ENCODE results near the gene VASH1.
A peak's percentile ranks its signal among the peaks of the same experiment; 100 is the strongest.

The VASH1 gene

GRCh38 chr14:76752744-76753143 is 8.5 kb upstream of the VASH1 start:
- no peak for DNase-seq

GRCh38 chr14:76753541-76754198 is 7.6 kb upstream of the VASH1 start:
- DNase-seq = no peak

- no peak for DNase-seq
Observed at GRCh38 chr14:76754586-76754985, 6.7 kb upstream of the VASH1 start.

- DNase-seq = no peak
Observed at GRCh38 chr14:76755610-76756370, 5.5 kb upstream of the VASH1 start.

GRCh38 chr14:76756371-76756750 is 4.9 kb upstream of the VASH1 start:
- no peak for DNase-seq

- no peak for DNase-seq
Observed at GRCh38 chr14:76759589-76759988, 1.7 kb upstream of the VASH1 start.

GRCh38 chr14:76760331-76761135 is 735 bp upstream of the VASH1 start:
- no peak for DNase-seq

- DNase-seq = no peak
Observed at GRCh38 chr14:76761960-76762410, 717 bp downstream of the VASH1 start.

- DNase-seq = no peak
Observed at GRCh38 chr14:76762411-76763095, 1.3 kb downstream of the VASH1 start.

- no peak for DNase-seq
Observed at GRCh38 chr14:76763096-76764041, 2.1 kb downstream of the VASH1 start.

GRCh38 chr14:76765461-76765931 is 4.2 kb downstream of the VASH1 start:
- DNase-seq = no peak

GRCh38 chr14:76767681-76768656 is 6.7 kb downstream of the VASH1 start:
- peak; percentile 75 to 99 for DNase-seq

GRCh38 chr14:76768671-76769500 is 7.6 kb downstream of the VASH1 start:
- no peak for DNase-seq

- DNase-seq = no peak
Observed at GRCh38 chr14:76769636-76770292, 8.5 kb downstream of the VASH1 start.

- no peak for DNase-seq
Observed at GRCh38 chr14:76770521-76771436, 9.5 kb downstream of the VASH1 start.

GRCh38 chr14:76771437-76771980 is 10.2 kb downstream of the VASH1 start:
- DNase-seq = no peak

Measured in bone marrow (tissue), 2 donors.